NB4 (cell line): ENCODE data around the gene POLR2H.

Source experiments
- DNase-seq: peaks from one replicate; pipeline ENCODE4 v3.0.0; 2010; ENCODE audit warnings: low read depth
- H3K4me3 ChIP-seq: one replicate; pipeline ENCODE4 v1.5.1; 2011; ENCODE audit warnings: mild to moderate bottlenecking, low read depth, low read length, moderate library complexity
- MYC ChIP-seq: IDR thresholded peaks from 2 replicates; pipeline ENCODE4 v1.6.1; 2011; ENCODE audit warnings: low read depth, low read length
- POLR2A ChIP-seq: IDR thresholded peaks from 2 replicates; pipeline ENCODE4 v1.6.1; 2011; ENCODE audit warnings: mild to moderate bottlenecking; ENCODE audit not compliant: insufficient read length; ENCODE audit errors: extremely low read depth
- TF ChIP-seq, protein P1 (sequence below): IDR thresholded peaks from one replicate; pipeline ENCODE4 v1.5.1; 2012; ENCODE audit warnings: low read depth, low read length
- TF ChIP-seq, protein P2 (sequence below): IDR thresholded peaks from 2 replicates; pipeline ENCODE4 v1.6.1; 2011; ENCODE audit warnings: low read depth, low read length

The POLR2H gene

GRCh38 chr3:184395320-184395660 lies 33.8 kb downstream of the POLR2H start:
- no peak overlapping the region for H3K4me3 ChIP-seq
- TF ChIP-seq POLR2A: no peak
- no peak for TF ChIP-seq MYC
- TF ChIP-seq, protein P1, sequence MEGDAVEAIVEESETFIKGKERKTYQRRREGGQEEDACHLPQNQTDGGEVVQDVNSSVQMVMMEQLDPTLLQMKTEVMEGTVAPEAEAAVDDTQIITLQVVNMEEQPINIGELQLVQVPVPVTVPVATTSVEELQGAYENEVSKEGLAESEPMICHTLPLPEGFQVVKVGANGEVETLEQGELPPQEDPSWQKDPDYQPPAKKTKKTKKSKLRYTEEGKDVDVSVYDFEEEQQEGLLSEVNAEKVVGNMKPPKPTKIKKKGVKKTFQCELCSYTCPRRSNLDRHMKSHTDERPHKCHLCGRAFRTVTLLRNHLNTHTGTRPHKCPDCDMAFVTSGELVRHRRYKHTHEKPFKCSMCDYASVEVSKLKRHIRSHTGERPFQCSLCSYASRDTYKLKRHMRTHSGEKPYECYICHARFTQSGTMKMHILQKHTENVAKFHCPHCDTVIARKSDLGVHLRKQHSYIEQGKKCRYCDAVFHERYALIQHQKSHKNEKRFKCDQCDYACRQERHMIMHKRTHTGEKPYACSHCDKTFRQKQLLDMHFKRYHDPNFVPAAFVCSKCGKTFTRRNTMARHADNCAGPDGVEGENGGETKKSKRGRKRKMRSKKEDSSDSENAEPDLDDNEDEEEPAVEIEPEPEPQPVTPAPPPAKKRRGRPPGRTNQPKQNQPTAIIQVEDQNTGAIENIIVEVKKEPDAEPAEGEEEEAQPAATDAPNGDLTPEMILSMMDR: no peak
- TF ChIP-seq, protein P2, sequence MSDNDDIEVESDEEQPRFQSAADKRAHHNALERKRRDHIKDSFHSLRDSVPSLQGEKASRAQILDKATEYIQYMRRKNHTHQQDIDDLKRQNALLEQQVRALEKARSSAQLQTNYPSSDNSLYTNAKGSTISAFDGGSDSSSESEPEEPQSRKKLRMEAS: no peak
- no peak for DNase-seq

GRCh38 chr3:184399410-184399809 lies 37.9 kb downstream of the POLR2H start:
- no peak for DNase-seq
- no peak for TF ChIP-seq POLR2A
- no peak overlapping the region for H3K4me3 ChIP-seq

DNA sequence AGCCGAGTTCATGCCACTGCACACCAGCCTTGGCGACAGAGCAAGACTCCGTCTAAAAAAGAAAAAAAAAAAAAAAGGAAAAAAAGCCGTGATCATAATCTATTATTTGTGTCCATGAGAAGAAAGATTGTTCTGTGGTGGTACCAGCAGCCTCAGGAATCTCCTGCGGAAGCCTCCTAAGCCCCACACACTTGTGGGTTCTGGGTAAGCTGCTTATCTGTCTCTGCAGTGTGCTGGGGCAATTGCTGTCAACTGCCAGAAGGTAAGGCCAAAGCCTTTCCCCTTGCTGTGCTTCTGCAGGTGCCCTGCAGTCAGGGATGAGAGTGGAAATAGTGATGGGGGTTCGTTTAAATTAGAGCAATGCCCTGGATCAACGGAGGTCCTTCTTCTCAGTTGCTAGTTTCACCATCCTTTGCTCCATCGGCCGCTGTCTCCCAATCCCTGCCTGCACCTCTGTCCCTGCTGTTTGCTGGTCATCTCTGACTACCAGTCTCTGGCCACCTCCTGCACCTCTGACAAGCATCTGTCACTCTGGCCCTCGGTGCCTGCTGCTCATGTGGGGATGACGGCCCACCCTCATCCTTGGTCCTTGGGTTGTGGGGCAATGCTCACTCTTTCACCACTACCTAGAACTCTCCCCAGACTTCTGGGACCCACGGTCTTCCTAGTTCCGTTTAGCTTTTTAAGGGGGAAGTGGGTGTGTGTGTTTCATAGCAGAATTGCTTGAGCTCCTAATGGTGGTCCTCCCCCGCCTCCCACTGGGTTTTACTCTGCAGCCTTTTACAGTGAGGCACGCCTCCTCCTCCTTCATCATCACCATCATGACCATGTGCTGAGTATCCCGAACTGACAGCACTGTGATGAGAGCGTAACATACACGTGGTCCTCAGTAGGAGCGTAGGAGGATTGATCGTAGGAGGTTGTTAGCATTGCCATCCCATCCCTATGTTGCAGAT lies 43.8 kb downstream of the POLR2H start:
- DNase-seq: peak; percentile 31
- no peak overlapping the region for H3K4me3 ChIP-seq
- TF ChIP-seq MYC: no peak
- TF ChIP-seq, protein P2: no peak
- TF ChIP-seq POLR2A: no peak
- TF ChIP-seq, protein P1: no peak

GRCh38 chr3:184409331-184409926 lies 47.9 kb downstream of the POLR2H start:
- TF ChIP-seq POLR2A (no peak), MYC (no peak)
- TF ChIP-seq, protein P1: no peak
- TF ChIP-seq, protein P2: no peak
- DNase-seq: no peak
- no peak overlapping the region for H3K4me3 ChIP-seq

DNA sequence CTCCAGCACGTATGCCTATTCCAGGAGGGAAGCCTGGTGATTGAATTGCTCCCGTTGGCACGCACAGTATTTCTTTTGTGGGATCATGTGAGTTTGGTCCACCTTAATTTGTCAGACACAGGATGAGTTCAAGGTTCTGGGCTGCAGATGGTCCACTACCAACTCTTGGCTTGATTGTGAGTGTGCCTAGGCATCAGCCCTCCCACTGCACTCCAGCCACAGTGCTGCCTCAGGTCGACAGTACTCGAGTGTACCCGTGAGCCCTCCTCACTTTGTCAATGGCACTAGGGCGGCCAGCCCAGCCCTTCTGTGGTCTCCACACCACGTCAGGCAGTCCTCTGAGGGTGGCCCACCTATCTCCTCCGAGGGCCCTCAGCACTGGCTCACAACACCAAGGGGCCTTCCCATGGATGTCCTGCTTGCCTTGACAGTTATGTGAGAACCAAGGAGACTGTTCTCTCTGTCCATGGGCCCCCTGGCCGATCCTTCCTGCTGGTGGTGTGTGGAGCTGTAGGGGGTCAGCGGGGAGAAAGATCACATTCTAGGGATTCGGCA lies 48.5 kb downstream of the POLR2H start:
- no peak for DNase-seq
- TF ChIP-seq, protein P2: no peak
- TF ChIP-seq MYC (no peak), POLR2A (no peak)
- TF ChIP-seq, protein P1: no peak
- no peak overlapping the region for H3K4me3 ChIP-seq

GRCh38 chr3:184414418-184415202 lies 53.1 kb downstream of the POLR2H start:
- H3K4me3 ChIP-seq: no peak overlapping the region
- TF ChIP-seq MYC (no peak), POLR2A (no peak)
- TF ChIP-seq, protein P2: no peak
- TF ChIP-seq, protein P1: no peak
- DNase-seq: no peak
